Fibroblast of skin of left biceps (primary cell): Measurements from ENCODE around the gene TRIM50.
"Not testable (repeated sequence)": the region's sequence is repeated elsewhere in the genome, so short reads cannot be mapped to it uniquely, and the experiment has no call there.

Experiments used
- DNase-seq, 2 experiments: peaks; one replicate each; pipeline ENCODE4 v3.0.0-alpha.2; 2013; ENCODE audit warnings: low read depth in 2 of 2

Gene TRIM50

DNA sequence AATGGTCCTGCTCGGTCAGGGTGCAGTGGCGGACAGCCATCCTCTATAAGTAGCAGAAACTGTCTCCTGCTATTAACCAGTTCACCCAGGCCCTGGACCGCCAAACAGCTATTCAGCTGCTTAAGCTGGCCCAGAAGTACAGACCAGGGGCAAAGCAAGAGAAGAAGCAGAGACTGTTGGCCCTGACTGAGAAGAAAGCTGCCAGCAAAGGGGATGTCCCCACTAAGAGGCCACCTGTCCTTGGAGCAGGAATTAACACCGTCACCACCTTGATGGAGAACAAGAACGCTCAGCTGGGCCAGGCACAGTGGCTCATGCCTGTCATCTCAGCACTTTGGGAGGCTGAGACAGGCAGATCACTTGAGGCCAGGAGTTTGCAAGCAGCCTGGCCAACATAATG lies 13.6 kb downstream of the TRIM50 start:
- DNase-seq = no peak

DNA sequence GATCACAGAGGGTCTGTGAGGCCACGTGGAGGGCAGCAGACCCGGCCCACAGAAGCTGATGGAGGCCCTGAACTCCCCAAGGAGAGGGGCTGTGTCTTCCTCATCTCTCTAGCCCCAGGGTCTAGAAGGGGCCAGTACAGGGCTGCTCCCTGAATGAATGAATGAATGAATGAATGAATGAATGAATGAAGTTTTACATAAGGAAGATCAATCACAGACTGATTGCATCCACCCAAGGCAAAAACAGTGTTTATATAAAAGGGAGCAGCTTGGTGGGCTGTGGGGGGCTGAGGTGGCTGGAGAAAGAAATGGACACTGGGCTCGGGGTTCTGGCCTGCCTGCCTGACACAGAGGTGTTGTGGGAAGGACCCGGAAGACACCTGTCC lies 14.4 kb downstream of the TRIM50 start:
- no peak for DNase-seq

DNA sequence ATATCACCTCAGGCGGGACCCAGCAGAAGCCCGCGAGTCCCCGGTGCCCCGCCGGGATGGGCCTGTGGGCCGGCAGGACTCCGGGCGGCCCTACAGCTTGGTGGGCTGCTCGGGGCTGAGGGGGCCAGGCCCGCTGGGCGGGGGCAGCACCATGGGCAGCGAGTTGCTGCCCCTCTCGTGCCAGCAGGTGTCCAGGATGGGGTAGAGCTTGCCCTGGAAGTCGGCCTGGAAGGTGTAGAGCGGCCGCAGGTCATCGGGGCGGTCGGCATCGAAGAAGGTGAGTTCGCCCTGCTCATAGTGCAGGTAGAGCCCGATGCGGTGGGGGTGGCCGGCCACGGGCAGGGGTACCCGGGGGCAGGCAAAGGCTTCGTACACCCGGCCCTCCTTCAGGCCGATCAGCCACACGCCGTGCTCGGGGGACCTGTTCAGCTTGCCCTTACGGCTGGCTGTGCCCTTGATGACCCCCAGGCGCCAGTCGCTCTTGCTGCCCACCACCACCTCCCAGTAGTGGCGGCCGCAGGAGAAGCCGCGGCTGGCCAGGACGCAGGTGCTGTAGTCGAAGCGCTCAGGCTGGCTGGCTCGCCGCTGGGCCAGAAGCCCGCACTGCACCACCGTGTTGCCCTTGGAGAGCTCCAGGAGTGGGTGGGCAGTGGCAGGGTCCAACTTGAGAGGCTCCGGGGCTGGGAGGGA lies 14.9 kb downstream of the TRIM50 start:
- no peak for DNase-seq

DNA sequence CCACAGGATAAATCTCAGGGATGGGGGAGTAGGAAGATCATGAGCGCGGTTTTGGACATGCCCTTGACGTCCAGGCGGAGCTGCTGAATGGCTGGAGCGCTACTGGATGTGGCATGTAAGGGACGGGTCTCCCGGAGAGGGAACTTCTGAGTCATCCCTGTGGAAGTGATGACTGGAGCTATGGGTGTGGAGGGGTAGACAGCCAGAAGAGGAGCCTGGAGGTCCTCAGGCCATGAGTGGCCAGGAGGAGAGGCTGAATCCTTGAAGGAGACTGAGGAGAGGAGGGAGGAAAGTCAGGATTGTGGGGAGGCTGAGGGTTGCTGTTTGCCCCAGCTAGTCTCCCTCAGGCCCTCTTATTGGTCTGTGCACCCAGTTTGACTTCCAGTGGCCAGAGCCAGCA lies 16.5 kb downstream of the TRIM50 start:
- DNase-seq = not testable (repeated sequence)

DNA sequence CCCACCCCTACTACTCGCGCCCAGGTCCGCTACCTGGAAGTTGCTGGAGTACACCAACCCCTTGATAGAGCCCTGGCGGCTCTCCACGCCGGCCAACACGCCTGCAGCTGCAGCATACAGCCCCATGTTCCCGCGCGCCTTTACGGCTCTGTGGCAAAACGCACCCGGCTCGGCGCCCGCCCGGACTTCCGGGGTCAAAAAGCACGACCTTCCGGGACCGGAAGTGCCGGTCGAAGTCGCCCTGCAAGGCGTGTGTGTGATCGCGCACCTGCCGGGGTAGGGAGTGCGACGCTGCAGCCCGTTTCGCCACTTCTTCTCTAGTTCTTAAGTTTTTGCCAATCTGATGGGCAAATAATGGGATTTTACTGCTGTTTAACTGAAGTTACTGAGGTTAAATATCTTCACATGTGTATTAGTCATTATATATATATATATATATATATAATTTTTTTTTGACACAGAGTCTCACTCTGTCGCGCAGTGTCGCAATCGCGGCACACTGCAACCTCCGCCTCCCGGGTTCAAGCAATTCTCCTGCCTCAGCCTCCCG lies 19.1 kb downstream of the TRIM50 start, which contains the start of gene NSUN5:
Gene NSUN5 (minus strand): TSS at position 162 of the 550 bp plus-strand sequence. CDS start 36 bp downstream, at position 126.
- DNase-seq = no peak

DNA sequence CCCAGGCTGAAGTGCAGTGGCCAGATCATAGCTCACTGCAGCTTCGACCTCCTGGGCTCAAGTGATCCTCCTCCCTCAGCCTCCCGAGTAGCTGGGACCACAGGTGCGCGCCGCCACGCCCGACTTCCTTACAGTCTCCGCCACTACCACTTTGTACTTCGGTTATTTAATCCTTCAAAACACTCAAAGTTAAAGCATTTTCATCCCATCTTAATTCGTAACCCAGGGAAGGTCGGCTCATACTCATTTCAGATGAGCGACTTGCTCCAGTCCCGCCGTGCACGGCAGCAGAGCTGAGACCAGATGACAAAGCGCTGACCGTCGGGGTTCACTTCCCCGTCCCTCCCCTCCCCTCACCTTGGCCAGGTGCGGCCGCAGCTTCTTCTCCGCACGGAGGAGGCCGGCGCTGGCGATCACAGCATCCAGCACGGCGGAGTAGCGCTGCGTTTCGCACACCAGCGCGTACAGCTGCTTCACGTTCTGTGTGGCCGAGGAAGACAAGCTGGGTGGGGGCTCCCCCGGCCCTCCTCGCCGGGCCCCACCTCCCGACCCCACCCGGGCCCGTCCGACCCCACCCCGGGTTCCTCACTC lies 19.7 kb downstream of the TRIM50 start:
- no peak for DNase-seq

DNA sequence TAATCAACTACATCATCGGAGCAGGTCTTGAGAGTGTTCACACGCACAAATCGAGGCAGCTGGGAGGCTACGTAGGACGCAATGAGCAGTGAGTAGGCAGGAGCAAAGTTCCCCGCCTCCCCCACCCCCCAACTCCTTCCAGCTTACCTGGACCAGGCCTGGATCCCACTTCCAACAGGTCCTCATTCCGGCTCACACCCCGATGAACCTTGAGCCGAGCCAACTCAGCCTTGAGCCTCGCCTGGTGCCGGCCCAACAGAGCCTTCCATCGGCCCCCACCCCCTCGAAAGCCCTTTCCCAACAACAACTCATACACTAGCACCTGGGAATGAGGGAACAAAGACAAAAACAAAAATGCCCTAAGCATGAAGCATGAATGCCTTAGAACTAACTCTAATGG lies 20.4 kb downstream of the TRIM50 start:
- DNase-seq = no peak

DNA sequence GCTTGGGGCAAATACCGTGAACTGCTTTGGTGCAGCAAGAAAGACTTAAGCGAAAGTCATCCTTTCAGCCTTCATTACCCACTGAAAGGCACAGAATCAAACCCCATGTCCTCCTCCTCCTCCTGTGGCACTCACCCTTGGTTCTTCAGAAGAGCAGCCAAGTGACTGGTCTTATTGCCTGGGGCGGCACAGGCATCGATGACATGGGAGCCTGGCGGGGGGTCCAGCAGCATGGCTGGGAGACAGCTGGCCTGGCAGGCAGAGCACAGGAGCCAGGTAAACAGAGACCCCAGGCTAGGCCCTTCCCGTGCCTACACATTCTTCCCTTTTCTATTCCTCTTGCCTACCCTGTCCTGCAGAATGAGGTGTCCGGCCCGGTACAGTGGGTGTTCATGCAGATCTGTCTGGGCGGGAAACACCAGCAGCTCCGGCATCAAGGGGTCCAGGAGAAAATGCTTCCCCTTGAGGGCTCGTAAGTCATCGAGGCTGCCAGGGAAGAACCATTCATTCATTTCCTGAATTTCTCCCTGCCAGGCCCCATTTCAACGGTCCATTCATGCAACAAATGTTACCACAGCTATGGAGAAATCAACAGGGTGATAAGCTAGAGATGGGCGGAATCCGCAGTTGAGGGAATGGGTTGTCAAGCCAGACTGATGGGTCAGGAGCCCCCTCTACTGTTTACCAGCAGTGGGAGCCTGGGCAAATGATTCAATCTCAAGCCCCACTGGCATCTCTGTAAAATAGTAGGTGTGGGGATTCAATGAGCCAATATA lies 23.1 kb downstream of the TRIM50 start:
- not testable (repeated sequence) for DNase-seq

DNA sequence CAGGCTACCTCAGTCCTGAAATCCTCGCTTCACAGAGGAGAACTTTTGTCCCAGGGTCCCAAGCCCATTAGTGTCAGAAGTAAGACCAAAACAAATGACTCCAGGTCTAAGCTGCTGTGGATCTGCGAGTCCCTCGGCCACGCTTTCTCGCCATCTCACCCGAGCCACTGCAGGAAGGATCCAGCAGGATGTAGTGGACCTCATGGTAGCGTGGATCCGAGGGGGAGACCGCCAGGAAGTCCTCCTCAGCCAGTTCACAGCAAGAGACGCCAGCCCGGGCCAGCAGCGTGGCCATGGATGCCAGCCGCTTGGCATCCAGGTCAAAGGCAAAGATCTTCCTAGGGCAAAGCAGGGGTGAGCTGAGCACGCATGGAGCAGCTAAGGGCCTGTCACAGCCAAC lies 23.8 kb downstream of the TRIM50 start:
- DNase-seq = no peak

DNA sequence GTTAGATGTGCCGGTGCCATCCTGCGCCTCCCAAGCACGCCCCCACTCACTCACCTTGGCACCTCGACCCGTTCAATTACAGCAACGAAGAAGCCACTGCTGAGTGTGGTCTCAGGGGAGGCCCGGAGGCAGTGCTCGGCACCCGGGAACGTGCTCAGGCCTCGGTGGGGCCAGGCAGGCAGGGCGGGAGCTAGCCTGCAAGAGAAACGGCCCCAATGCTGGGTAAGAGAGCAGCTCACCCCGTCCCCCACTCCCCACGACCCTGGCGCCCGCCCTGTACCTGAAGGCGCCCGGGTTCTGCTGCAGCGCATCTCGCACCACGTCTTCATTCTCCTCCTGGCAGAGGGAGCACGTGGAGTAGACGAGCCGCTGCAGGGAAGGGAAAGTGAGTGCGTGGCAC lies 24.3 kb downstream of the TRIM50 start:
- DNase-seq = no peak

DNA sequence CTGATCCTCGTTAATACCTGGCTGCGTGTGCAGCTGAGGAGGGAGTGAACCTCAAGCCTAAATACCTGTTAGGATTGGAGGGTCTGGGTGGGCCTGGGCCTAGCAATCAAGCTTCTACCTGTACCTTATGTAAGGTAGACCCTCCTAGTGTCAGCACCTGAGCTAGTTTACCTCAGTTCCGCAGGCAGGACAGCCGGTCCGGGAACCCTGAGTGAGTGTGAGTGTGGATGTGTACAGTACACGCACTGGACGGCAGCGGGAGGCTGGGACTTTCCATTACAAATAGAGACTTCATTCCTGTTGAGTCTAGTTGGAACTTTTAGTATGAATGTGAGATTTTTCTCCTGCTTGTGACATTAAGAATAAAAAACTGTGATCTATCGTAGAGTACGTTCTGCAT lies 25.0 kb downstream of the TRIM50 start:
- not testable (repeated sequence) for DNase-seq

DNA sequence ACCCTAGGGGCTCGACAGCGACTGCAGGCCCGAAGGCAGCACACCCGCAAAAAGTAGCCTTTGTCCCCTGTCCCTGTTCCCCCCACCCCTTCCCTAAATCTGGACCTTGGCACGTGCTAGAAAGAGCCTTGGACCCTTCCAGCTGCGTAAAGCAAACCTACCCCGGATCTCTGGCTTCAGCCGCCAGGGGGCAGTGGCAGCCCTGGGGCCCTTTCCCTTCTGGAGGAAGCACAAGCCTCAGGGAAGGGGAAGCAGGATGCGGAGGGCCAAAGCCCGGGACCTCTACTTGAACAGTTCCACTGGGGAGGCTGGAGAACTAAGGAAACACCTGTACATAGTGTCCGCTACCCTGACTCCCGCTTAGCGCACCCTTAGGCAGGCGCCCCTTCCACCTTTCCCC lies 26.8 kb downstream of the TRIM50 start:
- DNase-seq = not testable (repeated sequence)

DNA sequence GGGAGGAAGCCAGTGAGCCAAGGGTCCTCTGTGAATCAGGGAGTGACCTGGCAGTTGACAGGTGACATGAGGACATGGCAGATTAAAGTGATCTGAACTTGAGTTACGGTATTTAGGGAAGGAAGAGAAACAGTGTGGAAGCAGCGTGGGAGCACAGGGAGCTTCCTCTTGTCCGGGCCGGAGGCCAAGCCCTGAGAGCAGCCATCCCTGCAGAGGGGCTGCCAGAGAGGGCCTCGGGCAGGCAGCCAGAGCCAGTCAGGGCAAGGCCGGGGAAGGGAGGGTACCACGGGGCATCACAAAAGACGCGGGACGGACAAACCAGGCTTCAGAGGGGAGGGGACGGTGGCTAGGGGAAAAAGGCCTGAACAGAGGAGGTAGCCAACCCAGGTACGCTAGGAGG lies 28.1 kb downstream of the TRIM50 start:
- not testable (repeated sequence) for DNase-seq

DNA sequence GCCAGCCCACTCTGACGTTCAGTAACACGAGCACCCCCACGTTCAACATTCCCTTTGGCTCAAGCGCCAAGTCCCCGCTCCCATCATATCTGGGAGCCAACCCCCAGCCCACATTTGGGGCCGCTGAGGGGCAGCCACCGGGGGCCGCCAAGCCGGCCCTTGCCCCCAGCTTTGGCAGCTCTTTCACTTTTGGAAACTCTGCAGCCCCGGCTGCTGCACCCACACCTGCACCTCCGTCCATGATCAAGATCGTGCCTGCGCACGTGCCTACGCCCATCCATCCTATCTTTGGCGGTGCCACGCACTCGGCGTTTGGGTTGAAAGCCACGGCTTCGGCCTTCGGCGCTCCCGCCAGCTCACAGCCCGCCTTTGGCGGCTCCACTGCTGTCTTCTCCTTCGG lies 30.2 kb downstream of the TRIM50 start:
- DNase-seq = not testable (repeated sequence)

DNA sequence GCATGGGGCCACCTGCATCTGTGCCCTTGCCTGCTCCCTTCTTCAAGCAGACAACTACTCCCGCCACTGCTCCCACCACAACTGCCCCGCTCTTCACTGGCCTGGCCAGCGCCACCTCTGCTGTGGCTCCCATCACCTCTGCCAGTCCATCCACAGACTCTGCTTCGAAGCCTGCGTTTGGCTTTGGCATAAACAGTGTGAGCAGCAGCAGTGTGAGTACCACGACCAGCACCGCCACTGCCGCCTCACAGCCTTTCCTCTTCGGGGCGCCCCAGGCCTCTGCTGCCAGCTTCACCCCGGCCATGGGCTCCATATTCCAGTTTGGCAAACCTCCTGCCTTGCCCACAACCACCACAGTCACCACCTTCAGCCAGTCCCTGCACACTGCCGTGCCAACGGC lies 30.6 kb downstream of the TRIM50 start:
- not testable (repeated sequence) for DNase-seq

DNA sequence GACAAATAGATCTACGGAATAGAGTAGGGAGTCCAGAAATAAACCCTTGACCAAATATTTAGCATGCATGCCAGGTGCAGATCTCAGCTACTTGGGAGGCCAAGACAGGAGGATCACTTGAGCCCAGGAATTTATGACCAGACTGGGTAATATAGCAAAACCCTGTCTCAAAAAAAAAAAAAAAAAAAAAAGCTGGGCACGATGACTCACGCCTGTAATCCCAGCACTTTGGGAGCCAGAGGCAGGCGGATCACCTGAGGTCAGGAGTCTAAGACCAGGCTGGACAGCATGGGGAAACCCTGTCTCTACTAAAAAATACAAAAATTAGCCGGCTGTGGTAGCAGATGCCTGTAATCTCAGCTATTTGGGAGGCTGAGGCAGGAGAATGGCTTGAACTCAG lies 50.7 kb downstream of the TRIM50 start:
- not testable (repeated sequence) for DNase-seq

DNA sequence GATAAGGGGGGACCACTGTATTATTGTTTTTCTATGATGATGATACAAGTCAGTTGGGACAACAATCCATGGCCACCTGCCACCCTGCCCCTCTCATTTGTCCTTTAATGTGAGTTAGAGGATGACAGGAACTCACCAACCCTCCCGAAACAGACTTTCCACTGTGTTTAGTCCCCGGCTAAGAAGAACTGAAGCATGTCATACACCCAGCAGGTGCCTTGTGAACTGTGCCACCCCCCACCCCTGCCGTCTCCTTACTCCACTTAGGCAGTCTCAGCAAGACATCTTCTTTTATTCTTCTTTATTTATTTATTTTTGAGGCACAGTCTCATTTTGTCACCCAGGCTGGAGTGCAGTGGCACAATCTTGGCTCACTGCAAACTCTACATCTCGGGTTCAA lies 60.1 kb downstream of the TRIM50 start:
- DNase-seq = not testable (repeated sequence)

DNA sequence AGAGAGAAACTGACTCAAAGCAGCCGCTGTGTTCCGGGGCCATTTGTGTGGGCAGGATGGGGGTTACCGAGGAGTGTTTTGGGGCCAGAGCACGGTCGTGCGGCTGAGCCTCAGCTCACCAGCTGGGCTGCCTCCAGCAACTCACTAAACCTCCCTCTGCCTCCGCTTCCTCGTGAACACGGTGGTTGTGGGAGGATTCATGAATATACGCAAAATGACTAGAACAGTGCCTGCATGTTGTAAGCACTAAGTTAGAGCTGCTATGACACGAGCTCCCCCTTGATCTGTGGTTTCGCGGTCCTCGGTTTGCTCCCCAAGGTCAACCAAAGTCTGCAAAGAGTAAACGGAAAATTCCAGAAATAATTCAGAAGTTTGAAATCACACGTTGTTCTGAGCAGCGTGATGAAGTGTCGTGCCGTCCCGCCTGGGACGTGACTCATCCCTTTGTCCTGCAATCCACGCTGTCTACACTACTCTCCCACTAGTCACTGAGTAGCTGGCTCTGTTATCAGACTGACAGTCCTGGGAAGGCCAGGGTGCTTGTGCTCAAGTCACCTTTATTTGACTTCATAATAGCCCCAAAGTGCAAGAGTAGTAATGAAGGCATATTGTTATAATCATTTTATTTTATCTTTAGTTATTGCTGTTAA lies 61.0 kb downstream of the TRIM50 start:
- not testable (repeated sequence) for DNase-seq
